AG04449 (cell line): ENCODE data around the gene GDPD1.

Experiments used
- CTCF ChIA-PET: fragments of 350-600 bp; formaldehyde crosslinking; extraction: SDS; loops from one replicate; lab custom pipeline; 2021; ENCODE audit warnings: antibody characterized with exemption; lab: Yijun Ruan, JAX
- POLR2A ChIA-PET: fragments of 400-600, 350-600 bp; formaldehyde crosslinking; extraction: SDS; loops from one replicate; lab custom pipeline; 2020; ENCODE audit warnings: antibody characterized with exemption, inconsistent platforms; lab: Yijun Ruan, JAX
- DNase-seq: peaks from one replicate; pipeline ENCODE4 v3.0.0-alpha.2; 2010; ENCODE audit warnings: low read depth, low spot score
- H3K4me3 ChIP-seq: 2 replicates; pipeline ENCODE4 v1.5.1; 2011; ENCODE audit warnings: low read depth, mild to moderate bottlenecking, control low read depth, low read length
- TF ChIP-seq, protein P1 (sequence below): IDR thresholded peaks from one replicate; pipeline ENCODE4 v1.5.1; 2011; ENCODE audit warnings: mild to moderate bottlenecking, moderate library complexity, low read length, control low read depth, inconsistent platforms; ENCODE audit not compliant: insufficient read depth; ENCODE audit errors: missing control alignments

Gene GDPD1

DNA sequence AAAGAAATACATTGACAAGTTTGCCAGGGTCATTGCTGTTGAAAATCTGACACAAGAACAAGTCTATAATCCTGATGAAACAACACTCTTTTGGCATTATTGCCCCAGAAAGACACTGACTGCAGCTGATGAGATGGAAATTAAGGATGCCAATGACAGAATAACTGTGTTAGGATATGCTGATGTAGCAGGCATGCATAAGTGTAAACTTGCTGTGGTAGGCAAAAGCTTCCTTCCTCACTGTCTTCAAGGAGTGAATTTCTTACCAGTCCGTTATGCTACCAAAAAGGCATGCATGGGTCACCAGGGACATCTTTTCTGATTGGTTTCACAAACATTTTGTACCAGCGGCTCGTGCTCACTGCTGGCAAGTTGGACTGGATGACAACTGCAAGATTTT lies 10.5 kb downstream of the GDPD1 start:
- CTCF ChIA-PET = no interaction called here
- POLR2A ChIA-PET = no interaction called here
- DNase-seq = no peak
- no peak overlapping the region for H3K4me3 ChIP-seq
- TF ChIP-seq, protein P1, sequence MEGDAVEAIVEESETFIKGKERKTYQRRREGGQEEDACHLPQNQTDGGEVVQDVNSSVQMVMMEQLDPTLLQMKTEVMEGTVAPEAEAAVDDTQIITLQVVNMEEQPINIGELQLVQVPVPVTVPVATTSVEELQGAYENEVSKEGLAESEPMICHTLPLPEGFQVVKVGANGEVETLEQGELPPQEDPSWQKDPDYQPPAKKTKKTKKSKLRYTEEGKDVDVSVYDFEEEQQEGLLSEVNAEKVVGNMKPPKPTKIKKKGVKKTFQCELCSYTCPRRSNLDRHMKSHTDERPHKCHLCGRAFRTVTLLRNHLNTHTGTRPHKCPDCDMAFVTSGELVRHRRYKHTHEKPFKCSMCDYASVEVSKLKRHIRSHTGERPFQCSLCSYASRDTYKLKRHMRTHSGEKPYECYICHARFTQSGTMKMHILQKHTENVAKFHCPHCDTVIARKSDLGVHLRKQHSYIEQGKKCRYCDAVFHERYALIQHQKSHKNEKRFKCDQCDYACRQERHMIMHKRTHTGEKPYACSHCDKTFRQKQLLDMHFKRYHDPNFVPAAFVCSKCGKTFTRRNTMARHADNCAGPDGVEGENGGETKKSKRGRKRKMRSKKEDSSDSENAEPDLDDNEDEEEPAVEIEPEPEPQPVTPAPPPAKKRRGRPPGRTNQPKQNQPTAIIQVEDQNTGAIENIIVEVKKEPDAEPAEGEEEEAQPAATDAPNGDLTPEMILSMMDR = no peak

DNA sequence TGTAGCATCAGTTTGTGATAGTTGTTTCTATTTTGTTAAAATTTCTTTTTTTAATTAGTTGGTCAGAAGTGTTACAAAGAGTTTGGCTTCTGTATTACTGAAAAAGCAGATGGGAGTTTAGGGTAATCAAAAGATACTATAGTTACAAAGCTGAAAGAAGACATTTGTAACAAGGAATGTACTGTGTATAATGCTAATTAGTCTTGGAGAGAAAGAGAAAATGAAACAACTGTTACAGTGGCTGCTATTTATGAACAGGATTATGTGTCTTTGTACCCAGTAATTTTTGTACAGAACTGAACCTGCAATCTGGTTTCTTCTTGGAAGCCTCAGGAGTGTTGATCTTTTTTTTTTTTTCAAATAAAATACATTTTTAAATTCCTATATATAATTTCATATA lies 14.3 kb downstream of the GDPD1 start:
- no peak for DNase-seq
- TF ChIP-seq, protein P1 = no peak
- ChIA-PET POLR2A (no interaction called here), CTCF (no interaction called here)
- no peak overlapping the region for H3K4me3 ChIP-seq

DNA sequence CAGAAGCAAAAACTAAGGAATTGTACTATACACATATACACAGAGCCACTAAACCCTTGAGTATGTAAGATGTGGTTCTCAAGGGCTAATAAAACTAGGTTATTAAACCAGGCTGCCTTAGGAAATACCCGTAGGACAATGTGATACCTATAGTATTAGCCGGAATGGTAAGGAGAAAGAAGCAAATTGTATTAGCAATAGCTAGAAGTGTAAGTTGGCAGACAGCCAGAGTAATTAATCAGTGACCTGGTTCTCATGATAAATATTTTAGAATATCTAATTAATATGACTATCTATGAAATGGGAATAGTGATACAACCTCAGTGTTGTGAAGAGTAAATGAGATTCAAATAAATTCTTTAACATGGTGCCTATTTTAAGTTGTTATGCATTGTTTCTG lies 18.6 kb downstream of the GDPD1 start:
- no peak for DNase-seq

DNA sequence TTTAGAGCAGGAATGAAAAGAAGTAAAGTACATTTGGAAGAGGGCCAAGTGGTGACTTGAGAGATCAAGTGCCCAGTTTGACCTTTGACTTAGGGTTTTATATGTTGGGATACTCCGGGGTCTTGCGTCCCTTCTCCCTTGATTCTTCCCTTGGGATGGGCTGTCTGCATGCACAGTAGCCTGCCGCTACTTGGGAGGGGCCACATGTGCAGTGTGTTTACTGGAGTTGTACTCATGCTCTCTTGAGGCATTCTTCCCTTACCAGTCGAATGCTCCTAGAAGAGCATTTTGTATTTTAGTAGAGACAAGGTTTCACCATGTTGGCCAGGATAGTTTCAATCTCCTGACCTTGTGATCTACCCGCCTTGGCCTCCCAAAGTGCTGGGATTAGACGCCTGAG lies 23.8 kb downstream of the GDPD1 start:
- CTCF ChIA-PET = no interaction called here
- POLR2A ChIA-PET = no interaction called here

More for the DNA sequence above, 18.6 kb downstream of the GDPD1 start:
- TF ChIP-seq, protein P1 = no peak
- H3K4me3 ChIP-seq = no peak overlapping the region
- CTCF ChIA-PET = no interaction called here
- POLR2A ChIA-PET = no interaction called here

DNA sequence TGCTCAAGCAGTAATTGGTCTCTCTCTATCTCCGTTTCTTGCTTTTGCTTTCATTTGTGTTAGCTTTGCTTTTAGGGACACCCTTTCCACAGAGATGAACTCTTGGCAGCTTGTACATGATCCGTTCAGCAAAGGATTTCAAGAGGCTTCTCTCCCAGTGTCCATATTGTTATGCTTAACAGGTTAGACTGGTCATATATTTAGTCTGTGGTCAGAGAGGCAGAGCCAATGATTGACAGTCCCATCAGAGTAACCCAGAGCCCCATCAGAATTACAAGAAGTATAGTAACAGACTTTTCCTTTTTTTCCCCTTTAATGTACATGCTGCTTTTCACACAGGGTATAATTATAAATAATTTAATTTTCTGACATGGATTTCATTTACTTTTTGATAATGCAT lies 34.4 kb downstream of the GDPD1 start:
- ChIA-PET POLR2A (no interaction called here), CTCF (no interaction called here)
- H3K4me3 ChIP-seq = no peak overlapping the region
- no peak for DNase-seq
- TF ChIP-seq, protein P1 = no peak

More for the DNA sequence above, 23.8 kb downstream of the GDPD1 start:
- no peak for DNase-seq
- H3K4me3 ChIP-seq = no peak overlapping the region
- TF ChIP-seq, protein P1 = no peak

DNA sequence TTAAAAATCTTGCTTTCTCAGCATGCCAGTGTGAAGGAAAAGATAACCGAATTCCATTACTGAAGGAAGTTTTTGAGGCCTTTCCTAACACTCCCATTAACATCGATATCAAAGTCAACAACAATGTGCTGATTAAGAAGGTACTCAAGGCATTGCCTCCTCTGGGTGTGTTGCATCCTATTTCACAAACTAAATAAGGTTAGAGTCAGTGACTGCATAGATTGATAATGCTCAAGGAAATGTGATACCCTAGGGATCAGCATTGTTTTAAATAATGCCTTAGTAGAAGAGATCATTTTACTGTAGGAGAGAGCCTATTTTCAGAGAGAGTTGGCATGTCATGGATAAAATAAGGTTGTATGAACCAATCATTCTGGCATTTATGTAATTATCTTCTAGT lies 36.8 kb downstream of the GDPD1 start:
- H3K4me3 ChIP-seq = no peak overlapping the region
- POLR2A ChIA-PET = no interaction called here
- TF ChIP-seq, protein P1 = no peak
- DNase-seq = no peak
- CTCF ChIA-PET = interaction anchor here (0.6 kb wide), 1 partner anchor 303 kb away, joined by 3 read pairs; no protein-coding TSS in a partner anchor
